ENCODE data around the gene NAA10.

NAA10 gene

GRCh38 chrX:153880440-153880815, 54.4 kb downstream of the NAA10 start:
- no peaks in the 10 kb centered on the region for H3K79me2 ChIP-seq (ENCODE audit: insufficient read depth, low read length)
- H3K36me3 ChIP-seq (ENCODE audit: insufficient read depth, low read length) = no peaks in the 10 kb centered on the region
- H3F3A ChIP-seq (ENCODE audit: low read depth) = no peaks in the 10 kb centered on the region
- H2AFZ ChIP-seq (ENCODE audit: low read length) = no peak overlapping the region
- no peaks in the 10 kb centered on the region for H3K9me2 ChIP-seq (replicated peaks; ENCODE audit: low read depth, low read length)
- H3K4me1 ChIP-seq (ENCODE audit: insufficient read depth, low read length, poor library complexity, severe bottlenecking) = peaks cover 16% of the 10 kb centered on the region
- no peak overlapping the region for H3K4me3 ChIP-seq (ENCODE audit: low read length, poor library complexity, severe bottlenecking)
- no peaks in the 10 kb centered on the region for H3K9me3 ChIP-seq (ENCODE audit: insufficient read depth, low read depth, low read length)
- no peaks in the 10 kb centered on the region for H4K20me1 ChIP-seq (ENCODE audit: insufficient read depth, low read length, poor library complexity, severe bottlenecking)
- H3K9ac ChIP-seq (ENCODE audit: low read depth, low read length, poor library complexity, severe bottlenecking) = no peak overlapping the region
- no peaks in the 10 kb centered on the region for H3K27me3 ChIP-seq (ENCODE audit: insufficient read depth, low read length, poor library complexity, severe bottlenecking)
- TF ChIP-seq CTCF (conservative IDR thresholded peaks at IDR 0.05; ENCODE audit: low read length) = no peak
- no peak for TF ChIP-seq EZH2phosphoT487 (IDR thresholded peaks at IDR 0.05; ENCODE audit: borderline replicate concordance)
- H3K4me2 ChIP-seq (ENCODE audit: low read depth, low read length, poor library complexity, severe bottlenecking) = no peak overlapping the region

GRCh38 chrX:153879741-153880439, 54.9 kb downstream of the NAA10 start:
- H3K9ac ChIP-seq (ENCODE audit: low read depth, low read length, poor library complexity, severe bottlenecking) = no peak overlapping the region
- H3F3A ChIP-seq (ENCODE audit: low read depth) = no peaks in the 10 kb centered on the region
- H3K79me2 ChIP-seq (ENCODE audit: insufficient read depth, low read length) = no peaks in the 10 kb centered on the region
- no peaks in the 10 kb centered on the region for H3K36me3 ChIP-seq (ENCODE audit: insufficient read depth, low read length)
- no peaks in the 10 kb centered on the region for H3K27me3 ChIP-seq (ENCODE audit: insufficient read depth, low read length, poor library complexity, severe bottlenecking)
- no peak overlapping the region for H3K4me2 ChIP-seq (ENCODE audit: low read depth, low read length, poor library complexity, severe bottlenecking)
- TF ChIP-seq EZH2phosphoT487 (IDR thresholded peaks at IDR 0.05; ENCODE audit: borderline replicate concordance) (no peak), CTCF (conservative IDR thresholded peaks at IDR 0.05; ENCODE audit: low read length) (no peak)
- no peaks in the 10 kb centered on the region for H3K9me2 ChIP-seq (replicated peaks; ENCODE audit: low read depth, low read length)
- no peaks in the 10 kb centered on the region for H3K9me3 ChIP-seq (ENCODE audit: insufficient read depth, low read depth, low read length)
- H3K4me3 ChIP-seq (ENCODE audit: low read length, poor library complexity, severe bottlenecking) = no peak overlapping the region
- H4K20me1 ChIP-seq (ENCODE audit: insufficient read depth, low read length, poor library complexity, severe bottlenecking) = no peaks in the 10 kb centered on the region
- no peak overlapping the region for H2AFZ ChIP-seq (ENCODE audit: low read length)
- H3K4me1 ChIP-seq (ENCODE audit: insufficient read depth, low read length, poor library complexity, severe bottlenecking) = peaks cover 16% of the 10 kb centered on the region

Measured in Loucy (cell line).